Calu3 (cell line): ENCODE results near the gene GBP5. TPM values are rescaled to one million over a fixed set of nuclear protein-coding genes. Genes with fewer than 3 reads are reported as not detected.

ENCODE experiments used
- BruUV-seq: library from RNA; stranded (reverse); fragments of 400-500 nt; replicated peaks from 2 replicates; lab custom pipeline; 2021; lab: Mats Ljungman, UMichigan
- CTCF ChIA-PET: fragments of 300-600 bp; sonication (Branson Sonifier 250); formaldehyde crosslinking; loops from one replicate; lab custom pipeline; 2022; ENCODE audit warnings: antibody characterized with exemption; lab: Charles Lee
- DNase-seq: peaks from one replicate; pipeline ENCODE4 v3.0.0; 2022
- H3K27ac Mint-ChIP-seq: one replicate; pipeline ENCODE4 v1.8.0; 2022; ENCODE audit warnings: mixed read lengths; ENCODE audit not compliant: unreplicated experiment
- H3K27me3 Mint-ChIP-seq: one replicate; pipeline ENCODE4 v1.8.0; 2022; ENCODE audit warnings: mixed read lengths; ENCODE audit not compliant: unreplicated experiment
- H3K36me3 Mint-ChIP-seq: one replicate; pipeline ENCODE4 v1.8.0; 2022; ENCODE audit warnings: mild to moderate bottlenecking, moderate library complexity, mixed read lengths; ENCODE audit not compliant: insufficient read depth, unreplicated experiment
- H3K4me1 Mint-ChIP-seq: one replicate; pipeline ENCODE4 v1.8.0; 2022; ENCODE audit warnings: mild to moderate bottlenecking, low read depth, mixed read lengths; ENCODE audit not compliant: unreplicated experiment
- H3K4me3 Mint-ChIP-seq: one replicate; pipeline ENCODE4 v1.8.0; 2022; ENCODE audit warnings: mild to moderate bottlenecking, low read depth, moderate library complexity, mixed read lengths; ENCODE audit not compliant: unreplicated experiment
- H3K9me3 Mint-ChIP-seq: one replicate; pipeline ENCODE4 v1.8.0; 2022; ENCODE audit warnings: low read depth, mixed read lengths; ENCODE audit not compliant: unreplicated experiment
- intact Hi-C: fragments of 100-400 bp; cut with micrococcal nuclease; formaldehyde crosslinking; loops from one replicate; pipeline ENCODE4 v1.10.0; 2022; ENCODE audit not compliant: unreplicated experiment
- total RNA-seq: library from RNA; stranded (reverse); gene quantifications from 2 replicates; pipeline ENCODE4 v1.2.3, GENCODE V29; 2022
- TF ChIP-seq, protein P1 (sequence below): fragments of 200-600 bp; IDR thresholded peaks from one replicate; pipeline ENCODE4 v1.8.0; 2022; ENCODE audit warnings: antibody characterized with exemption; ENCODE audit not compliant: unreplicated experiment

GBP5 gene
- total RNA-seq, 1 experiment from 2014 or later: not detected

- intact Hi-C loops: no loop called here
- TF ChIP-seq, protein P1, sequence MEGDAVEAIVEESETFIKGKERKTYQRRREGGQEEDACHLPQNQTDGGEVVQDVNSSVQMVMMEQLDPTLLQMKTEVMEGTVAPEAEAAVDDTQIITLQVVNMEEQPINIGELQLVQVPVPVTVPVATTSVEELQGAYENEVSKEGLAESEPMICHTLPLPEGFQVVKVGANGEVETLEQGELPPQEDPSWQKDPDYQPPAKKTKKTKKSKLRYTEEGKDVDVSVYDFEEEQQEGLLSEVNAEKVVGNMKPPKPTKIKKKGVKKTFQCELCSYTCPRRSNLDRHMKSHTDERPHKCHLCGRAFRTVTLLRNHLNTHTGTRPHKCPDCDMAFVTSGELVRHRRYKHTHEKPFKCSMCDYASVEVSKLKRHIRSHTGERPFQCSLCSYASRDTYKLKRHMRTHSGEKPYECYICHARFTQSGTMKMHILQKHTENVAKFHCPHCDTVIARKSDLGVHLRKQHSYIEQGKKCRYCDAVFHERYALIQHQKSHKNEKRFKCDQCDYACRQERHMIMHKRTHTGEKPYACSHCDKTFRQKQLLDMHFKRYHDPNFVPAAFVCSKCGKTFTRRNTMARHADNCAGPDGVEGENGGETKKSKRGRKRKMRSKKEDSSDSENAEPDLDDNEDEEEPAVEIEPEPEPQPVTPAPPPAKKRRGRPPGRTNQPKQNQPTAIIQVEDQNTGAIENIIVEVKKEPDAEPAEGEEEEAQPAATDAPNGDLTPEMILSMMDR: no peak
- Mint-ChIP-seq H3K4me3 (no peak overlapping the region), H3K9me3 (peaks cover 3% of the 10 kb centered on the region), H3K27ac (no peak overlapping the region), H3K36me3 (no peaks in the 10 kb centered on the region), H3K27me3 (no peaks in the 10 kb centered on the region), H3K4me1 (no peaks in the 10 kb centered on the region)
- no TSS peak for BruUV-seq
- CTCF ChIA-PET: no interaction called here
- no peak for DNase-seq
Observed at GRCh38 chr1:89298461-89298860, 25.8 kb upstream of the GBP5 start.

GRCh38 chr1:89295187-89295586, 22.5 kb upstream of the GBP5 start:
- Mint-ChIP-seq H3K27me3 (peaks cover 11% of the 10 kb centered on the region), H3K27ac (no peak overlapping the region), H3K4me3 (no peak overlapping the region), H3K4me1 (no peaks in the 10 kb centered on the region), H3K9me3 (no peaks in the 10 kb centered on the region), H3K36me3 (no peaks in the 10 kb centered on the region)
- no TSS peak for BruUV-seq
- intact Hi-C loops: no loop called here
- CTCF ChIA-PET: no interaction called here
- TF ChIP-seq, protein P1: no peak
- no peak for DNase-seq

GRCh38 chr1:89291276-89291675, 18.6 kb upstream of the GBP5 start:
- H3K4me1 Mint-ChIP-seq: no peaks in the 10 kb centered on the region
- peaks cover 13% of the 10 kb centered on the region for H3K27me3 Mint-ChIP-seq
- H3K9me3 Mint-ChIP-seq: no peaks in the 10 kb centered on the region
- TF ChIP-seq, protein P1: no peak
- no peaks in the 10 kb centered on the region for H3K36me3 Mint-ChIP-seq
- intact Hi-C loops: no loop called here
- CTCF ChIA-PET: no interaction called here
- no peak overlapping the region for H3K27ac Mint-ChIP-seq
- no peak for DNase-seq
- BruUV-seq: no TSS peak
- no peak overlapping the region for H3K4me3 Mint-ChIP-seq

DNA sequence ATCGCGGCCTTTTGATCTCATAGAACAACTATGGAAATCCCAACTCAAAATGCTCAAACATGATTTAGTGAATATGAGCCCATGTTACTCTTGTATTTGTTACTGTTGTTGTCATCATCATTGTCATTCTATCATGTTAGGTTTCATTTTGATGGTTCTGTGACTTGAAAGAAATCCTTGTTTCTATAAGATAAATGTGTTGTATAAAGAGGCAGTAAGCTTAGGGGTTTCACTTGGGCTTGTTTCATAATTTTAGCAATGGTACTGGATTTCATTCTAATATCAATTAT, 15.3 kb upstream of the GBP5 start:
- Mint-ChIP-seq H3K36me3 (no peaks in the 10 kb centered on the region), H3K4me1 (no peaks in the 10 kb centered on the region), H3K4me3 (no peak overlapping the region), H3K27me3 (peaks cover 13% of the 10 kb centered on the region), H3K9me3 (no peaks in the 10 kb centered on the region), H3K27ac (no peak overlapping the region)
- TF ChIP-seq, protein P1: no peak
- intact Hi-C loops: no loop called here
- CTCF ChIA-PET: no interaction called here
- BruUV-seq: no TSS peak
- no peak for DNase-seq
